ENCODE measurements around the gene CHRDL2. TPM values are rescaled to one million over a fixed set of nuclear protein-coding genes. Genes with fewer than 3 reads are reported as not detected.

CHRDL2 gene
- total RNA-seq, 4 donors from 2014 or later, result 0.20 TPM; not detected in 3

DNA sequence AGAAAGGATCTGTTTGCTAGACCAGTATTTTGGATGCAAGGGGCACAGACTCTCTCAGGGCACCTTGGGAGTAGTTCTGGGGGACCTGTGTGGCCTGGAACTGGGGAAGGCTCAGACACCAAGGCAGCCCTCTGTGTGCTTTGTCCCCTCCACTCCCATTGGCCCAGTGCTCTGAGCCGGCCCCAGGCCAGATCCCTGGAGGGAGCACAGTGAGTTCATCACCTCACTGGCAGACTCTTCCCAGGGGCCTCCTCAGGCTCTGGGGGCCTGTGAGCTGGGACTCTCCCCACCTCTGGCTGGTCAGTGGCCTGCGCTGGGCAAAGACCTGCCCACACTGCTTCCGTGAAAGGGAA lies 51.7 kb downstream of the CHRDL2 start:
- Histone ChIP-seq H3K4me1 (peaks cover 11 to 13% of the 10 kb centered on the region in 2 donors), H3K4me3 (no peak overlapping the region), H3K27ac (no peak overlapping the region), H3K36me3 (no peaks in the 10 kb centered on the region), H3K27me3 (no peaks in the 10 kb centered on the region), H3K9me3 (no peaks in the 10 kb centered on the region)
- ATAC-seq (no peak), DNase-seq (no peak)
- in situ Hi-C loops (cut with MboI; ENCODE audit: low sequenced_read_pairs in 4 of 4), result no loop called here
- intact Hi-C loops (cut with DNase I; ENCODE audit: low total_unique reads), result no loop called here
- TF ChIP-seq POLR2A (IDR thresholded peaks at IDR 0.05) (no peak), CTCF (IDR thresholded peaks at IDR 0.05 in 4 of 5, conservative IDR thresholded peaks at IDR 0.05 in 1 of 5) (no peak)

DNA sequence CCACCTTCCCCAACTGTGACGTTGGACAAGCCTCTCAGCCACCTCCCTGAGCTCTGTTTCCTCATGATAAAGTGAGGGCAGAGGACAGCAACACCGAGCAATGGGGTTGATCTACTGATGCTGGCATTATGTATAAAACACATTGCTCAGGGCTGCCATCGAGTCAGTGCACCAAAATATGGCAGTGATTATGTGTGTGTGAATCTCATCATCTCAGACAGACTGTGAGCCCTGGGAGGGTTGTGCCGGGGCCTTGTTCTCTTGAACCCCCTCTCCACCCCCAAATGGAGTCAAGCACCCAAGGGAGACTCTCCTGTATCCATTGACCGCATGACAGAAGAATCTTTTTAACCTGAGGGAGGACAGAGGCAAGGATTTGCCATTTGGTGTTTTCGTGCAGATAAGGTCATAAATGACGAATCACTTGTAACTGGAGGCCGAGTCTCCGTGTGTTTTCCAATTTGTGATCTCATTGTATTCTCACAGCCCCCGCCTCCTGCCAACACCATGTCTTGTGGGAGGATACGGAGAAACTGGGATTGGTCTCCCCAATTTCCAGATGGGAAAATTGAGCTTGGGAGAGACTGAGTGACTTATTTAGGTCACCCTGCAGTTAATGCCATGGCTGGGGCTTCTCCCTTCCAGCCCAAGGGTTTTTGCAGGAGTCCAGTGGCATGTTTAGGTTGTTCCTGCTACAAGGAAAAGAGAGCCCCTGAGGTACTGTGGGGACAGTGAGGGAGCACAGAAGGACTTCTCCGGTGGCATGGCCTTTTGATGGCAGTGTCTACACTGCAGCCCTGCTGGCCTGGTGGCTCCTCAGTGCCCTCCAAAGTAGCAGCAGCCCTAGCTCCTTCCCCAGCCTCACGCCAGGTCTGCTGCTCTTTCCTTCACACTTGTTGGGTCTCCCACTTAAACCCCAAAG lies 52.4 kb downstream of the CHRDL2 start:
- no peak for DNase-seq
- intact Hi-C loops (cut with DNase I; ENCODE audit: low total_unique reads) (no loop called here), in situ Hi-C loops (cut with MboI; ENCODE audit: low sequenced_read_pairs in 4 of 4) (no loop called here)
- H3K27ac ChIP-seq, result no peak overlapping the region
- no peaks in the 10 kb centered on the region for H3K9me3 ChIP-seq
- H3K27me3 ChIP-seq, result no peaks in the 10 kb centered on the region
- no peaks in the 10 kb centered on the region for H3K36me3 ChIP-seq
- peaks cover 11 to 13% of the 10 kb centered on the region in 2 donors for H3K4me1 ChIP-seq
- TF ChIP-seq CTCF (IDR thresholded peaks at IDR 0.05 in 4 of 5, conservative IDR thresholded peaks at IDR 0.05 in 1 of 5), result no peak
- no peak for TF ChIP-seq POLR2A (IDR thresholded peaks at IDR 0.05)
- H3K4me3 ChIP-seq, result no peak overlapping the region
- no peak for ATAC-seq

DNA sequence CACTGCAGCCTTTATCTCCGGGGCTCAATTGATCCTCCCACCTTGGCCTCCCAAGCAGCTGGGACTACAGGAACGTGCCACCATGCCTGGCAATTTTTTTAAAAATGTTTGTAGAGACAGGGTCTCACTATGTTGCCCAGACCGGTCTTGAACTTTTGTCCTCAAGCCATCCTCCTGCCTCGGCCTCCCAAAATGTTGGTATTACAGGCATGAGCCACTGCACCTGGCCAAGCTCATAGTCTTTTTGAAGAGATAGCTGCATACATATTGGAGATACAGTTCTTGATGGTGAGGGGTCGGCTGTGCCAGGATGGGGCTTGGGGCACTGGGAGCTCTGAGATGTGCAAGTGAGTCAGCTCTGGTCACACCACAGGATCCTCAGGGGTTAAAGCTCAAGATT lies 53.2 kb downstream of the CHRDL2 start:
- DNase-seq (no peak), ATAC-seq (no peak)
- intact Hi-C loops (cut with DNase I; ENCODE audit: low total_unique reads), result no loop called here
- H3K4me1 ChIP-seq, result peaks cover 13 to 16% of the 10 kb centered on the region in 2 donors
- H3K36me3 ChIP-seq, result no peaks in the 10 kb centered on the region
- in situ Hi-C loops (cut with MboI; ENCODE audit: low sequenced_read_pairs in 4 of 4), result no loop called here
- TF ChIP-seq POLR2A (IDR thresholded peaks at IDR 0.05) (no peak), CTCF (IDR thresholded peaks at IDR 0.05 in 4 of 5, conservative IDR thresholded peaks at IDR 0.05 in 1 of 5) (no peak)
- no peaks in the 10 kb centered on the region for H3K9me3 ChIP-seq
- H3K4me3 ChIP-seq, result no peak overlapping the region
- H3K27ac ChIP-seq, result no peak overlapping the region
- H3K27me3 ChIP-seq, result no peaks in the 10 kb centered on the region

DNA sequence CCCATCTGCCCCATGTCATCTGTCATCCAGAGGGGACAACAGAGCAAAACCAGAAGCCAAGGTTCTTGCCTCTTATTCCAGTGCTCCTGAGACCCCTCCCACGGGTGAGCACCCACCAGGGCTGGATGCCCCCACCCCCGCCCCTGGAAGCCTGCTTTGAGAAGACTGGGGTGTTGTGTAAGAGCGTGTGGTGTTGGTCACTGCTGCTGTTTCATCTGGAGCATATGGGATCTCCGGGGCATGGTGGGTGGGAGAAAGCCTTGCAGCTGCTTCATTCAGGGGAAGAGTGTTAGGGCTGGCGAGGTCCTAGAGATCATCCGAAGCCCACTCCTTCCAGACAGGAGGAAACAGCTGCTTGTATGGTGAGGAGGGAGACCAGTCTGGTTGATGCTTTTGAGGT lies 54.1 kb downstream of the CHRDL2 start:
- Histone ChIP-seq H3K36me3 (no peaks in the 10 kb centered on the region), H3K4me3 (no peak overlapping the region), H3K4me1 (peaks cover 10 to 14% of the 10 kb centered on the region in 2 donors), H3K27me3 (no peaks in the 10 kb centered on the region), H3K27ac (no peak overlapping the region), H3K9me3 (no peaks in the 10 kb centered on the region)
- ATAC-seq (no peak), DNase-seq (no peak)
- in situ Hi-C loops (cut with MboI; ENCODE audit: low sequenced_read_pairs in 4 of 4), result no loop called here
- intact Hi-C loops (cut with DNase I; ENCODE audit: low total_unique reads), result no loop called here
- TF ChIP-seq CTCF (IDR thresholded peaks at IDR 0.05 in 4 of 5, conservative IDR thresholded peaks at IDR 0.05 in 1 of 5) (no peak), POLR2A (IDR thresholded peaks at IDR 0.05) (no peak)

All from gastrocnemius medialis (tissue), 4 donors.